Stimulated activated CD8-positive, alpha-beta memory T cell treated with anti-CD3 and anti-CD28 coated beads, Interleukin-2, amount 100 ng/mL, for 1 hour (primary cell): Measurements from ENCODE around the gene FAM229B.
"Not testable (repeated sequence)": the region's sequence is repeated elsewhere in the genome, so short reads cannot be mapped to it uniquely, and the experiment has no call there.

ENCODE experiments used
- DNase-seq, 2 donors: peaks; one replicate each; pipeline ENCODE4 v3.0.0-alpha.2; 2020; ENCODE audit warnings: low read depth in 2 of 2

FAM229B gene, protein sequence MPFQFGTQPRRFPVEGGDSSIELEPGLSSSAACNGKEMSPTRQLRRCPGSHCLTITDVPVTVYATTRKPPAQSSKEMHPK

DNA sequence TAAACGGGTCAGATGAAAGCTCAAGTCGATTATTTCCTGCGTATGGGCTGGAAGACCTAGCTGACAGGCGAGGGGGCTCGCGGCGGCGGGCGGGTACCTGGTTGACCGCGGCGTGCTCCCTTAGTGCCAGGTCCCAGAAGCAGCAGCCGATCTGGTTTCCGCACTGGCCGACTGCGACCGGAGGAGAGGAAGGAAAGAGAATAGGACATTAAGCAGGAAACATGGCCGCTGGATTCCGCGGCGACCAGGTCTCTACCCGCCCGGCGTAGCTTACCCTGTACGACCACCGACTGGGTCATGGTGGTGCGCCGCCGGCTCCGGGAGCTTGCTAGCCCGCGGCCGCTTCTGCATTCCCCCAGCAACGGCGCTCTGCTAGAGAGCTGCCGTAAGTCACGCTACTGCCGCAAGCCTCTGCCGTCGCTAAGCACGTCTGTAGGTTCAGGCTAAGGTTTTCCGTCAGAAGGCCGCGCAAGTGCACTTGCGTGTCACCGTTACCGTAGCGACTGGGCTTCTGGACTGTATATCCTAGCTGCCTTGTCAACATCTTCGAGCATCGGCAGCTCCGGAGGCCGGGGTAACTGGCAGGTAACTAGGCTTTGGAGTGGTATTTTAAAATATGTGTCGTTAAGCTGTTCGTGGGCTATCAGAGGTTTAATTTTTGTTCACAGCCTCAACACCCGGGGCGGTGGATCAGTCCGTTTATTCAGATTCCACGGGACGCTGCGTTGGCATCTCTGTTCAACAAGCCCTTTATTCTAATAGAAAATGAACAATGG is at the start of gene FAM229B, which contains the start of gene TUBE1:
FAM229B (plus strand) TSS at position 456 of the 776 bp plus-strand sequence. CDS start 11,693 bp downstream, outside the sequence.
TUBE1 (minus strand) TSS at position 347 of the 776 bp plus-strand sequence; CDS start at position 299, 48 bp downstream.
- DNase-seq = peak; percentile 76 to 77

DNA sequence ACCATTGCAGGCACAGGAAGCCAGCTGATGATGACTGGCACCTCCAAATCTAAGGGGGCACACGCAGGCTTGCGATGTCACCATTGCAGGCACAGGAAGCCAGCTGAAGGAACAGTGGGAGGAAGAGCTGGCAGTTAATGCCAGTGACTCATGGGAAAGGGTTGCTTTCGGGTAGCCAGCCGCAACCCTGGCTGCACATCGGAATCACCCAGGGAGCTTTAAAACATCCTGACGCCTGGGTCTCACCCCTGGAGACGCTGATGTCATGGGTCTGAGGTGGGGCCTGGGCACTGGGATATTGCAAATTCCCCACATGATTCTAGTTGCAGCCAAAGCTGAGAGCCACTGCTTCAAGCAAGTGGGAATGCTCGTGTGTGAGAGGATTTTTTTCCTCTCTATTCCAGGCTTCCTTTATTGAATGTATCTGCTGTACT is 49.6 kb upstream of the FAM229B start:
- DNase-seq = no peak

- DNase-seq = no peak
Observed at GRCh38 chr6:112038268-112038667, 49.1 kb upstream of the FAM229B start.

DNA sequence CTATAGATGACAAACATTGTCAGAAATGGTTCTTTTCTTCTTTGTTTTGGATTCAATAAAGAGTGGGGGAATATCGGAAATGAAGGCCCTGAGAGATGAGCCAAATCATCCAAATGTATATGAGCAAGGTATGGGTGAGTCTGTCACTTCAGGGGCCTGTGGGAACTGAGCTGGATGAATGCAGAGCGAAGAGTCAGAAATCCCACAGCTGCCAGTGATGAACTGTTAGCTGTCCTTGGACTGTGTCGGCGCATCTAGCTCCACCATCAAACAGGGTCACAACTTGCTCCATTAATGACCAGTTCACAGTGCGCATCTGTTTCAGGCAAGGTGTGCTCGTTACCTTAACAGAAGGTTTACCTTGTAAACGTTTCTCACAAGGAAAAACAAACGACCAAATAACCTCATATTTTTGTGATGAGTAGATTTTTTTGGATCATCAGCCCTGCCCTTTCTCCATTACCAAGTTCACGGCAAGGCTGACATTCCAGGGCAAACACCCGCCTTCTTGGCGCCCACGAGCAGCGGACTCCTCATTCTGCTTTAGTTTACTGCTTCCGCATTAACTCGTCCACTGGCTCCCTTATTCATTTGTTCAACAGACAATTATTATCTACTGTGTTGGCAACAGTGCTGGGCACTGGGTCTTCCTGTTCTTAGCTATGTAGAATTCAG is 48.5 kb upstream of the FAM229B start:
- DNase-seq = no peak

- no peak for DNase-seq
Observed at GRCh38 chr6:112039431-112039770, 48.0 kb upstream of the FAM229B start.

- no peak for DNase-seq
Observed at GRCh38 chr6:112040956-112041355, 46.4 kb upstream of the FAM229B start.

DNA sequence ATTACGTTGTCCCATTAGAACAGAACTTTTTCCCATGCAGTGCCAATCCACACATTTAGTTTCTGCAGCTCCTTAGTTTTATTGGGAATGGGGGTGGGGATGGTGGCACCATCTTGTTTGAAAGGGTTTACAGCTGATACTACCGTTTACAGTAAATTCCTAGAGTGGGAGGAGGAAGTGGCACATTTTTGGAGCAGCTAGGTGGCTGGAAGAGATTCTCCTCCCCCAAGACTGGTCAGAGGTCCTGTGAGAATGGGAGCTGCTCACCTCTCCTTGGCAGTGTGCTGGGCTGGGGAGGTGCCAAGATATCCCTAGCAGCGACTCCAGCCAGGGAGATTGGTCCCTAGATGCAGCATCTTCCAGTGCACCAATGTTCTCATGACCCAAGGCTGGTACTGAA is 45.9 kb upstream of the FAM229B start:
- no peak for DNase-seq

GRCh38 chr6:112043032-112044007 is 44.1 kb upstream of the FAM229B start:
- DNase-seq = peak; percentile 82 to 85

DNA sequence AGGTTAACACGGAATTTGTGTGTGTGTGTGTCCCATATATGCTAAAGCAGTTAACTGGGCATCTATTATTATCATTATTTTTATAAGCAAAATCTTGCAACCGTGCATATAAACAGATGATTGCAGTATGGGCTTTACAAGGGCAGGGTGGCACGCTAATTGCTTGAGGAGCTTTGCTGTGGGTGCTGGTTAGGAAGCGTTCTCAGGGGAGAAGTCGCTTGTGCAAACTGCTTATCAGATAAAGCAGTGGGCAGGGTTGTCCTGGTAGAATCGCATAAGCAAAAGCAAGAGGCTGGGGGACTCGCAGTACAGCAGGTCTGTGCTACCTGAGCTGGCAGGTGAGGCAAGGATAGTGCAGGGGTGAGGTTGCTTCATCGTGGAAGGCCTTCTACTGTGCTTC is 43.2 kb upstream of the FAM229B start:
- DNase-seq = no peak

DNA sequence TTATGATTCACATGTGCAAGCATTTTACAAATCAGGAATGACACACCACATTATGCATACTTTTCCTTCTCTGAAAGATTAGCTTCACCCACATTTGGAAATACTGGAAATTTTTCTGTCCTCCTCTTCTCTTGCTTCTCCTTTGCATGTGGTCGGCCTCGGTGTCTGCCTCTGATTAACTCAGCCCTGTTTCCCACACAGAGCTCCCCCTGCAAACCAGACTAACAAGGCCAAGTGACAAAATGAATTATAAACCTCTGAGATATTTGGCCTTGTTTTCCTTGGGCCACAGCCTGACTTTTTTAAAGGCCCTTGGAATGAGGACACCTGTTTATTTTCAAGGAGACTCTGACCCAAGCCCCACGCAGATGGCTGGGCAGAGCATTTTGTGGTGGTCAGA is 42.5 kb upstream of the FAM229B start:
- no peak for DNase-seq

GRCh38 chr6:112047523-112047922 is 39.9 kb upstream of the FAM229B start:
- DNase-seq = not testable (repeated sequence)

DNA sequence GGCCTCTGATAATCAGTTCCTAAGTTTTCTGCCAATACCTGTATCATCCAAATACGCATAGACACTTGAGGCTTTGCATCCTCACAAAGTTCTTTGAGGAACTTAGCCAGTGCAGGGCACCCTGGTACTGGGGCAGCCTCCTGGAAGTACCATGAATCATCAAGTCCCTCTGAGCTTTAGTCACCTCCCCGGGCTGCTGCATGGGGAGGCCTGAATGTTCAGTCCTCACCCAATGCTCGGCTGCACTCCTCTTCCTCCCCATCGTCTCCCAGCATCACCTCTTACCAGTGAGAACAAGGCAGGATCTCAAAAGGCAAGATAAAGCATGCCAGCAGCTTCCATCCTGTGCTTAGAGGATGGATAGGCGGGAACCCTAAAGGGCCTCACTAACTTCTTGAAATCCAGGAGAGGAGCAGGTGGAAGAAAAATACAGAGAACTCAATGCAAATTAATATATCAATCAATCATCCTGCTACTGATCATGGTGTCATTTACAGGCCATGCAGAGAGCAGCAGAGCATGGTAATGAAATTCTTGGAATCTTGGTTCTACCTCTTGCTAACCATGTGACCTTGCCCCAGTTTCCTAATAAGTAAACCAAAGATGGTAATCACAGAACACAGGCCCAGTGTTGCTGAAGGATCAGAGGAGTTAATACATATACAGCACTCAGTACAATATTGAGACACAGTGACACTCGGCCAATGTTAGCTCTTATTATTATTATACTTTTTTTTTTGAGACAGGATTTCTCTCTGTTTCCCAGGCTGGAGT is 38.2 kb upstream of the FAM229B start:
- DNase-seq = no peak

GRCh38 chr6:112049996-112050395 is 37.4 kb upstream of the FAM229B start:
- no peak for DNase-seq

- no peak for DNase-seq
Observed at GRCh38 chr6:112050429-112050828, 37.0 kb upstream of the FAM229B start.

DNA sequence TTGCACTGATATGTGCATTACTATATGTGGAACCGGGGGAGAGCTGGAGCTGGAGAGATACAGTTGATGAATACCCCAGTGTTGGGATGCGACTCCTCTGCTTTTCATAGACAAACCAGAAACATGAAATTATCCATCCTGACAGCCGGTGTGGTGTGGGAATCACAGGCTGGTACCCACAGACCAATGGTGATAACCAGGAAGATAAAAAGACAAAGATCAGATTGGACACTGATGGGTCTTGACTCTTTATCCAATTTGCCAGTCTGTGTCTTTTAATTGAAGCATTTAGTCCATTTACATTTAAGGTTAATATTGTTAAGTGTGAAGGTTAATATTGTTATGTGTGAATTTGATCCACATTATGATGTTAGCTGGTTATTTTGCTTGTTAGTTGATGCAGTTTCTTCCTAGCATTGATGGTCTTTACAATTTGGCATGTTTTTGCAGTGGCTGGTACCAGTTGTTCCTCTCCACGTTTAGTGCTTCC is 36.1 kb upstream of the FAM229B start:
- DNase-seq = not testable (repeated sequence)

- no peak for DNase-seq
Observed at GRCh38 chr6:112054001-112054400, 33.4 kb upstream of the FAM229B start, which contains the start of gene CCN6. Gene CCN6, plus strand, starts transcription at chr6:112054104. Its CDS starts 254 bp downstream, at chr6:112054358.

GRCh38 chr6:112054555-112055190 is 32.7 kb upstream of the FAM229B start:
- DNase-seq = no peak

DNA sequence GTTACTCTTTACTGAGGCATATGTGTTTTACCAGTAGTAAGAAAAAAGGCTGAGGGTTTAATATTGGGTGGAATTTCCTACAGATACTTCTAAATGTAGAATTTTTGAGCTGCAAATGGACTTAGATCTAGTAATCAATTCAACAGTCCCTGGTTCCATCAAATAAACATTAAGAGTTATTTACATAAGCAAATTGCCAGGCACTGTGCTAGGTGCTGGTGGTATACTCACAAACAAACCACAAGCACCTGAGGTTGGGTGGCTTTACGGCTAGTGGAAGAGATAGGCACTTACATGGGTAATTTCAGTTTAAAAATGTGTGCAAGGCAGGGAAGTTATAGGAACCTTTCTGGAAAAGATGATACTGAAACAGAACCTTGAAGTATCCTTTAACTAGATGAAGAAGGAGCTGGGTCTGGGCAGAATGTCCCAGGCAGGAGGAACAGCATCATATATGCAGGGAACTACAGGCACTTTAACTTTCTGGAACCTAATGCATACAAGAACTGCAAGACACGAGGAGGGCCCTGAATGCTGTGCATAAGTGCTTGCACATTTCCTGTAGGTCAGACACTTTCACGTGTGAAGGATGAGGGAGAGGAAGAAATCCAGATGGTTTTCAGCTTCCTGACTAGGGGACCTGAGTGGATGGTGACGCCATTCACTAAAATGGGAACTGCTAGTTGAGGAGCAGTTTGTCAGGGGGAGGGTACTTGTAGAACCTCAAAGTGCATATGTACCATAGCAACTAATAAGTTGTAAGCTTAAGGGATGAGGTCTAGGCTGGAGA is 29.0 kb upstream of the FAM229B start:
- DNase-seq = no peak

- DNase-seq = no peak
Observed at GRCh38 chr6:112061605-112062004, 25.8 kb upstream of the FAM229B start.
